ENCODE measurements around the gene ZDHHC11.
"Not testable (repeated sequence)": the region's sequence is repeated elsewhere in the genome, so short reads cannot be mapped to it uniquely, and the experiment has no call there.

ZDHHC11 gene

GRCh38 chr5:801472-801871 lies 49.3 kb downstream of the ZDHHC11 start:
- no peak for DNase-seq (ENCODE audit: low read depth)

- not testable (repeated sequence) for DNase-seq (ENCODE audit: low read depth)
Observed at GRCh38 chr5:801055-801454, 49.7 kb downstream of the ZDHHC11 start.

GRCh38 chr5:798505-799138 lies 52.2 kb downstream of the ZDHHC11 start:
- not testable (repeated sequence) for DNase-seq (ENCODE audit: low read depth)

DNA sequence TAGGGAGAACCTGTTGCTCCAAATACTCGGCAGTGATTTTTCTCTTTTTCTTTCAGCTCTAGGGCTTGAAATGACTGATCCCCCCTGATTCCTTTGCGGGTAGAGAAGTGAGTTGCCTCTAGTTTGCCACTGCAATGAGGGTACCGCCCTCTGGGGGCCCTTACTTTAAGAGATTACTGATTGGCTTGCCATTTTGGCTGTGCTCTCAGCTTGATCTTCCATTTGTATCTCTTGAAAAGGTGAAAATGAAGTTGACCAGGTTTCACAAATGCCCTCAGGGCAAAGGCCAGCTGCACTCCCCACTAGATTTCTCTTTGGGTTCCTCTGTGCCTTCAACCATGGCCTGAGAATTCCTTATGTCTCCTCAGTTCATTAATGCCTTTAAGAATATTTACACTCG lies 52.8 kb downstream of the ZDHHC11 start:
- not testable (repeated sequence) for DNase-seq (ENCODE audit: low read depth)

- not testable (repeated sequence) for DNase-seq (ENCODE audit: low read depth)
Observed at GRCh38 chr5:795873-796272, 54.9 kb downstream of the ZDHHC11 start.

DNA sequence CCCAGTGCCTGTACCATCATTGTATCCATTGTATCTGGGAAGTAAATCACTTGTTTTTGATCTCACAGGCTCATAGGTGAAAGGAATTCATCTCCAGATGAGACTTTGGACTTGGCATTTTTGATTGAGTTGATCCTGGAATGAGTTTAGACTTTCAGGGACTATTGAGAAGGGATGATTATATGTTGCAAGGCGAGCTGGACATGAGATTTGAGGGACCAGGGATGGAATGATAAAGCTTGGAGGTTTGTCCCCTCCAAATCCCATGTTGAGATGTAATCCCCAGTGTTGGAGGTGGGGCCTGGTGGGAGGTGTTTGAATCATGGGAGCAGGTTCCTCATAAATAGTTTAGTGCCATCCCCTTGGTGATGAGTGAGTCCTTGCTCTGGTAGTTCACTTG lies 55.8 kb downstream of the ZDHHC11 start:
- not testable (repeated sequence) for DNase-seq (ENCODE audit: low read depth)

GRCh38 chr5:788703-789102 lies 62.1 kb downstream of the ZDHHC11 start:
- DNase-seq (ENCODE audit: low read depth): not testable (repeated sequence)

- DNase-seq (ENCODE audit: low read depth): not testable (repeated sequence)
Observed at GRCh38 chr5:787857-788233, 62.9 kb downstream of the ZDHHC11 start.

GRCh38 chr5:787224-787856 lies 63.4 kb downstream of the ZDHHC11 start:
- DNase-seq (ENCODE audit: low read depth): not testable (repeated sequence)

DNA sequence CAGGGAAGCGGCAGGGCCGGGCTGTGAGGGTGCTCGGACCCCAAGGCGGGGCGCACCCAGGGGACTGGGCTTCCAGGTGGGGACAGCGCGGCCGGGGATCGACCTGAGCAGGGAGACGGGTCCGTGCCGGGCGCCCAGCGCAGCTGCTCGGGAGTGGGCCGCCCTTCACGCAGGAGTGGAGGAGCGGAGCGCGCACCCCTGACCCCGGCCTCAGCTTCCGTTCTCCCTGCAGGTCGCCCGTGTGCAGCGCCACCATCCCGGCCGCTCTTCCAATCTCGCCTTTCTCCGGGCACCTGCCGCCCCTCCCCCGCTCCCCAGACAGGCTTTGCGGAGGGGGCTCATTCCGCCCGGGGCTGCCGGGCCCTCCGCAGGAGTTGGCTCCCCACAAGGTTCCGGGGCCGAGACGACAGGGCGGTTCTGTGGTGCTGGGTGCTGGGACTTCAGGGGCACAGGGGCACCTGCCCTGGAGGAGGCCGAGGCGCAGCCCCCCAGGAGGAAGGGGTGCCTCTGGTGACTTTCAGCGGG lies 65.5 kb downstream of the ZDHHC11 start:
- DNase-seq (ENCODE audit: low read depth): not testable (repeated sequence)

- DNase-seq (ENCODE audit: low read depth): peak; percentile 38
Observed at GRCh38 chr5:784428-785177, 66.2 kb downstream of the ZDHHC11 start, which contains the start of gene ZDHHC11B. Gene ZDHHC11B (minus strand): TSS chr5:784729. CDS start chr5:766919, 17,810 bp downstream.

DNA sequence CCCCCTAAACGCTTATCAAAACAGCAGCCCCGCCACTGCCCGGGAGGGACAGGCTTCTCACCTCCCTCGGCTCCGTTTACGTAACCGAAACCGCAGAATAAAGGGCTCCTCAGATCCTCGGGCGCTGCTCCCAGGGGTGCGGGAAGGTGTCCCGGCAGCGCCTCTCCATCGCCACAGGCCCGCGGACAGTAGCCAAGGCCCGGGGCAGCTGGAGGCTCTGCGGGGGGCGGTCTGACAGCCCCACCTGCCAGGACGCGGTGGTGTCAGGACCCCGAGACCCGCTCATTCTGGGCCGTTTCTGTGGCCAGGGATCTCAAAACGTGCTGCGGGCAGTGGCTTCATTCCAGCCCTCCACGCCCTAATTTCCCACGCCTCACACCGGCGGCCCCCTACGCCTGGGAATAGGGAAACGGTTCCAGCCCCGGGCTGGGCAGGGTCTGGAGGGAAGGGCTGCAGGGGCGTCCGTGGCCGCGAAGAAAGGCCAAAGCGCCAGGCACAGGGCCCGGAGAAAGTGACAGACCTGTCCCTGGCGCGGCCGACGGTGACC lies 66.8 kb downstream of the ZDHHC11 start:
- DNase-seq (ENCODE audit: low read depth): not testable (repeated sequence)

- DNase-seq (ENCODE audit: low read depth): not testable (repeated sequence)
Observed at GRCh38 chr5:783049-783802, 67.6 kb downstream of the ZDHHC11 start.

- not testable (repeated sequence) for DNase-seq (ENCODE audit: low read depth)
Observed at GRCh38 chr5:782356-782755, 68.4 kb downstream of the ZDHHC11 start.

- DNase-seq (ENCODE audit: low read depth): not testable (repeated sequence)
Observed at GRCh38 chr5:780571-780970, 70.2 kb downstream of the ZDHHC11 start.

GRCh38 chr5:778967-779366 lies 71.8 kb downstream of the ZDHHC11 start:
- DNase-seq (ENCODE audit: low read depth): not testable (repeated sequence)

DNA sequence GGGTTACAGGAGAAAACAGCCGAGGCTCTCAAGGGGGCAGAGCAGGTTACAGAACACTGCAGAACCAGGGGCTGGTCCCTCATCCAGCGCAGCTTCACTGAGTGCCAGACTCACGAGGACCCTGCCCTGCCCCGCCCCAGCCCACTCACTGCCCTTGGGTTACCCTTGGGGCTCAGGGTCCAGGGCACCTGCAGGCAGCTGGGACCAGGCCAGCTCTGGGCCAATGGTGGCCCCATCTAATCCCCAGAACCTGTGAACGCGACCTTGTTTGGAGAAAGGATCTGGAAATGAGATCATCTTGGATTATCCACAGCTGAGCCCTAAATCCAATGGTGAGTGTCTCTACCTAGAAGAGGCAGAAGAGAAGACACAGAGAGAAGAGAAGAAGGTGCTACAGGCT lies 72.4 kb downstream of the ZDHHC11 start:
- DNase-seq (ENCODE audit: low read depth): not testable (repeated sequence)

- no peak for DNase-seq (ENCODE audit: low read depth)
Observed at GRCh38 chr5:777756-778161, 73.0 kb downstream of the ZDHHC11 start.

- DNase-seq (ENCODE audit: low read depth): no peak
Observed at GRCh38 chr5:776862-777711, 73.7 kb downstream of the ZDHHC11 start.

DNA sequence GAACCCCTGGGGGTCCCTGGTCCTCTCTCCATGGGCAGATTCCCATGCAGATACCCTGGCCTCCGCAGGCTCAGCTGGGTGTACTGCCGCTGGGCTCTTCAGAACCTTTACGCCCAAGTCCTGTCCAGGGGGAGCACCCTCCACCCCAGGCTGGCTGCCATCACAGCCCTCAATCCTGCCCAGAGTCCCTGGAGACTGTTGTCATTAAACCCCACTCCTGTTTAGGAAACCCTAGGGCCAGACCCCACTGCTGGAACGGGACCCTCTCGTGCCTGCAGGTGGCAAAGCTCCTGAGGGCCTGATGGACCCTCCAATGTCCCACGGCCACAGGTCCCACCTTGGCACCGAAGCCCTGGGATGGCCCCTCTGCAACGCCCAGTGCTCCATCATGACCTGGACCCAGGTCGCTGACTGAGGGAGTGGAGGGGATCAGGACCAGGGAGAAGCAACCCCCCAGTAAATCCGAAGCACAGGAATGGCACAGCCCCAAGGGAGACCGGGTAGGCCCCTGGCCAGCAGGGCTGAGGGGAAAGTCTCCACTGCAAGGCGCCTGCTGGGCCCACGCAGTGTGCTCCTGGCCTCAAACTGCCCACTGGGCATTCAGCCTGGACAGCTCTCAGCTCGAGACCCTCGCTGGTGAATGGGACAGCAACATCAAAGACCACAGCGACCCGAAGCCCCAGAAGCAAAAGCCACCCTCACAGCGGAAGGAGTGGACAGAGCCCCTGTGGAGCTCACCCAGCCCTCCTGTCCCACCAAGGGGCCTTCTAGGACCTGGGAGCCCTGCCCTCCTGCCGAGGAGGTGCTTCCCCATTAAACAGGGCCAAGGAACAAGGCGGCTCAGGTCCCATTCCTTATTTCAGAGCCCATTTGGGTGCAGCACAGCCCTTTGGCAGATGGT lies 74.6 kb downstream of the ZDHHC11 start:
- no peak for DNase-seq (ENCODE audit: low read depth)
